ENCODE measurements around the gene RECQL5. TPM values are rescaled to one million over a fixed set of nuclear protein-coding genes. Genes with fewer than 3 reads are reported as not detected.

Gene RECQL5
- total and polyA plus RNA-seq, 2 of the 8 experiments (the other 6 are each of a cell fraction or from before 2014, with no cell fraction given): 15.1 to 41.1 TPM

- TF ChIP-seq RNF2 (IDR thresholded peaks at IDR 0.05; ENCODE audit: borderline replicate concordance, low read depth, low read length, missing control alignments, poor library complexity, severe bottlenecking): no peak
- no peak for TF ChIP-seq JUN (IDR thresholded peaks at IDR 0.05; ENCODE audit: low read depth, low read length)
- TF ChIP-seq CBX5 (IDR thresholded peaks at IDR 0.05; ENCODE audit: low read depth, low read length): no peak
- TF ChIP-seq GABPA (IDR thresholded peaks at IDR 0.05; ENCODE audit: borderline replicate concordance, insufficient read depth, low read length): no peak
Observed at GRCh38 chr17:75603123-75603522, 63.8 kb downstream of the RECQL5 start (continued).

Data from H1 (cell line).